Keratinocyte (primary cell): ENCODE results near the gene DCLK2. TPM values are rescaled to one million over a fixed set of nuclear protein-coding genes. Genes with fewer than 3 reads are reported as not detected.

Experiments
- DNase-seq: peaks from one replicate; pipeline ENCODE4 v3.0.0-alpha.2; 2011; ENCODE audit warnings: low read depth, missing footprints, low spot score
- FAIRE-seq: peaks from 2 replicates; lab custom pipeline; 2011; peaks lifted over from hg19 to GRCh38; lab: Jason Lieb, UNC
- H2AFZ ChIP-seq: 2 replicates; pipeline ENCODE4 v1.6.0; 2012; ENCODE audit warnings: low read length, control low read depth, inconsistent platforms; ENCODE audit not compliant: control insufficient read depth
- H3K27ac ChIP-seq: 2 replicates; pipeline ENCODE4 v1.5.1; 2011; ENCODE audit warnings: low read length; ENCODE audit not compliant: control insufficient read depth, insufficient read depth
- H3K27me3 ChIP-seq: 3 replicates; pipeline ENCODE4 v1.6.0; 2011; ENCODE audit warnings: low read length; ENCODE audit not compliant: control insufficient read depth, insufficient read depth; ENCODE audit errors: extremely low read depth
- H3K36me3 ChIP-seq, 2 experiments: 2 replicates in 1 of 2; 3 replicates in 1 of 2; pipeline ENCODE4 v1.5.1; 2011; ENCODE audit warnings: low read length in 2 of 2, mild to moderate bottlenecking in 1 of 2; ENCODE audit not compliant: control insufficient read depth in 2 of 2, insufficient read depth in 2 of 2; ENCODE audit errors: extremely low read depth in 1 of 2
- H3K4me1 ChIP-seq: 3 replicates; pipeline ENCODE4 v1.5.1; 2011; ENCODE audit warnings: low read length; ENCODE audit not compliant: control insufficient read depth, insufficient read depth; ENCODE audit errors: extremely low read depth
- H3K4me2 ChIP-seq: 3 replicates; pipeline ENCODE4 v1.6.0; 2011; ENCODE audit warnings: low read depth, low read length; ENCODE audit not compliant: control insufficient read depth, insufficient read depth; ENCODE audit errors: extremely low read depth
- H3K4me3 ChIP-seq, 3 experiments: fragments of 200-600 bp in 1 of 3; sonication (generic) in 1 of 3; 2 replicates in 2 of 3; 3 replicates in 1 of 3; pipeline ENCODE4 v1.5.1; 2011 to 2016; ENCODE audit warnings: low read length in 3 of 3, mild to moderate bottlenecking in 3 of 3, control low read depth in 2 of 3, inconsistent platforms in 1 of 3, low read depth in 1 of 3, mixed read lengths in 1 of 3, mixed run types in 1 of 3, moderate library complexity in 1 of 3; ENCODE audit not compliant: control insufficient read depth in 2 of 3, insufficient read depth in 2 of 3; ENCODE audit errors: extremely low read depth in 1 of 3
- H3K79me2 ChIP-seq: 2 replicates; pipeline ENCODE4 v1.6.0; 2012; ENCODE audit warnings: low read length; ENCODE audit not compliant: control insufficient read depth, insufficient read depth
- H3K9ac ChIP-seq: 3 replicates; pipeline ENCODE4 v1.6.0; 2011; ENCODE audit warnings: low read length; ENCODE audit not compliant: control insufficient read depth, insufficient read depth; ENCODE audit errors: extremely low read depth
- H3K9me1 ChIP-seq: 3 replicates; pipeline ENCODE4 v1.6.0; 2011; ENCODE audit warnings: low read length; ENCODE audit not compliant: control insufficient read depth, insufficient read depth; ENCODE audit errors: extremely low read depth
- H3K9me3 ChIP-seq: 2 replicates; pipeline ENCODE4 v1.5.1; 2012; ENCODE audit warnings: low read depth, low read length; ENCODE audit not compliant: control insufficient read depth
- H4K20me1 ChIP-seq: 3 replicates; pipeline ENCODE4 v1.6.0; 2011; ENCODE audit warnings: low read length; ENCODE audit not compliant: control insufficient read depth, insufficient read depth; ENCODE audit errors: extremely low read depth
- EZH2 ChIP-seq: IDR thresholded peaks from one replicate; pipeline ENCODE4 v1.6.1; 2012; ENCODE audit warnings: inconsistent platforms, mild to moderate bottlenecking, low read length, moderate library complexity
- dilution Hi-C: fragments of 300-500 bp; cut with MboI; formaldehyde crosslinking; loops from one replicate; pipeline ENCODE4 v1.7.0; 2020; ENCODE audit warnings: low sequenced_read_pairs; ENCODE audit not compliant: extremely low pct_ligation_motif_present
- polyA plus RNA-seq, 5 experiments: library from polyadenylated mRNA; depleted of rRNA in 3 of 5; stranded (reverse) in 3 of 5; stranded (forward) in 1 of 5; unstranded in 1 of 5; fragments of >200 nt; gene quantifications; 1 replicate in 1 of 5; 2 replicates in 3 of 5; 3 replicates in 1 of 5; pipeline versions ENCODE4 v1.2.1 to v1.2.3, GENCODE V29; 2011 to 2012; ENCODE audit warnings: missing spikeins in 2 of 5, low read depth in 1 of 5, low replicate concordance in 1 of 5
- TF ChIP-seq, protein P1 (sequence below), 3 experiments: IDR thresholded peaks in 1 of 3; conservative IDR thresholded peaks in 1 of 3; optimal IDR thresholded peaks in 1 of 3; 2 replicates in 2 of 3; 3 replicates in 1 of 3; pipeline versions ENCODE3 to v1.5.1; 2011; ENCODE audit warnings: low read length in 3 of 3, mild to moderate bottlenecking in 3 of 3, moderate library complexity in 2 of 3, control low read depth in 1 of 3, inconsistent platforms in 1 of 3; ENCODE audit not compliant: insufficient read depth in 2 of 3; ENCODE audit errors: extremely low read depth in 1 of 3

Gene DCLK2
- polyA plus RNA-seq, 1 donor (not counting 4 experiments of a cell fraction or from before 2014, with no cell fraction given), result 0.07 TPM

DNA sequence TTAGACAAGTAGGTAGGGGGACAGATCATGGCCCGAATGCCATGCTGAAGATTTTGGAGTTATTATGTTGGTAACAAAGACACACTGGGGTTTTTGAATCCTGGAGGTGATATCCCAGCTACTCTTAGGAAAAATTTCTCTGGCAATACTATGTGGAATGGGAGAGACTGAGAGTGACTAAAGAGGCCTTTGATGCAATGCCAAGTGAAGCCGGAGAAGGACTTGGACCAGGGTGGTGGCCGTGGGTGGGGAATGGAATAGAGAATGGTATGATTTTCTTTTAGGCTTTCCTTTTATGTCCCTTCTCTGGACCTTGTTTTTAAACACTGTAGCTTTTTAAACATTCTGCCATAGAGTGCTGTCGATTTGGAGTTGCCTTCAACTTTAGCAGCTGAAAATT is 141.6 kb downstream of the DCLK2 start:
- no peaks in the 10 kb centered on the region for H3K79me2 ChIP-seq
- TF ChIP-seq EZH2, result no peak
- TF ChIP-seq, protein P1, sequence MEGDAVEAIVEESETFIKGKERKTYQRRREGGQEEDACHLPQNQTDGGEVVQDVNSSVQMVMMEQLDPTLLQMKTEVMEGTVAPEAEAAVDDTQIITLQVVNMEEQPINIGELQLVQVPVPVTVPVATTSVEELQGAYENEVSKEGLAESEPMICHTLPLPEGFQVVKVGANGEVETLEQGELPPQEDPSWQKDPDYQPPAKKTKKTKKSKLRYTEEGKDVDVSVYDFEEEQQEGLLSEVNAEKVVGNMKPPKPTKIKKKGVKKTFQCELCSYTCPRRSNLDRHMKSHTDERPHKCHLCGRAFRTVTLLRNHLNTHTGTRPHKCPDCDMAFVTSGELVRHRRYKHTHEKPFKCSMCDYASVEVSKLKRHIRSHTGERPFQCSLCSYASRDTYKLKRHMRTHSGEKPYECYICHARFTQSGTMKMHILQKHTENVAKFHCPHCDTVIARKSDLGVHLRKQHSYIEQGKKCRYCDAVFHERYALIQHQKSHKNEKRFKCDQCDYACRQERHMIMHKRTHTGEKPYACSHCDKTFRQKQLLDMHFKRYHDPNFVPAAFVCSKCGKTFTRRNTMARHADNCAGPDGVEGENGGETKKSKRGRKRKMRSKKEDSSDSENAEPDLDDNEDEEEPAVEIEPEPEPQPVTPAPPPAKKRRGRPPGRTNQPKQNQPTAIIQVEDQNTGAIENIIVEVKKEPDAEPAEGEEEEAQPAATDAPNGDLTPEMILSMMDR (optimal IDR thresholded peaks at IDR 0.05 in 1 of 3, IDR thresholded peaks at IDR 0.05 in 1 of 3, conservative IDR thresholded peaks at IDR 0.05 in 1 of 3; ENCODE audit: extremely low read depth in 1 of 3, insufficient read depth in 2 of 3, low read length in 3 of 3), result no peak
- no peaks in the 10 kb centered on the region for H3K9me3 ChIP-seq
- H3K27me3 ChIP-seq, result no peaks in the 10 kb centered on the region
- no peak overlapping the region for H3K4me3 ChIP-seq
- no peaks in the 10 kb centered on the region for H3K36me3 ChIP-seq
- DNase-seq (no peak), FAIRE-seq (no peak)
- no peak overlapping the region for H2AFZ ChIP-seq
- no peak overlapping the region for H3K9ac ChIP-seq
- H3K4me2 ChIP-seq, result no peak overlapping the region
- no peaks in the 10 kb centered on the region for H3K9me1 ChIP-seq
- dilution Hi-C loops, result loop anchor here (25.0 kb wide), 1 partner anchor 208 kb away; no protein-coding TSS in a partner anchor
- peaks cover 8% of the 10 kb centered on the region for H3K4me1 ChIP-seq
- H3K27ac ChIP-seq, result no peak overlapping the region
- no peaks in the 10 kb centered on the region for H4K20me1 ChIP-seq

DNA sequence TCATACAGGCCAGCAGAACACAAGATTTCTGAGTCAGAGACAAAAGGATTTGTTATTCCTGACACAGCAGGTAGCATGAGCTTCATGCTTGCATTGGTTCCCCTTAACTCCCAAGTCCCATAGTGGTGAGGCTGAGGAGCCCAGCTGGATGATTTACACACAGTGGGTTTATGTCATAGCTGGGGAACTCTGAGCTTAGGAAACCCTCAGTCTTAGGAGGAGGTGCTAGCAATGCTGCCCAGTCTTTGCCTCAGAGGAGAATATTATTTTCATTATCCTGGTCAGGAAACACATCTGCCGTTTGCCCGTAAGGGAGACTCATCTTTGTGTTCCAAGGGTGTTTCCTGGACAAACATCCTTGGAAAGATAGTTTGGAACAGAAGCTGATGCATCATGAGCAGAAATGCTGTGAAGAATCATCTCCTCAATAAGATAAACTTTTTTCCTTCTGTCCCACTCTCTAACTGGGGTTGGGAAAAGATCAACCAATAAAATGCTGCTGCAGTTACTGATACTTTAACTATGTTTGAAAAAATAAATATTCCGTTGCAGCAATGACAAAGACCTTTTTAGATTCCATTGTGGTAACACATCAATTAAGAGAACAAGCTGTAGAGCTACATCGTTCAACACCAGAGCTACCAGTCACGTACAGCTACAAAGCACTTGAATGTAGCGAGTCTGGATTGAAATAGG is 146.8 kb downstream of the DCLK2 start:
- Histone ChIP-seq H3K4me1 (peaks cover 7% of the 10 kb centered on the region), H3K4me2 (no peak overlapping the region), H3K27ac (no peak overlapping the region), H3K79me2 (no peaks in the 10 kb centered on the region), H3K9me1 (no peaks in the 10 kb centered on the region), H4K20me1 (no peaks in the 10 kb centered on the region), H3K9ac (no peak overlapping the region), H3K9me3 (no peaks in the 10 kb centered on the region), H2AFZ (no peak overlapping the region), H3K36me3 (no peaks in the 10 kb centered on the region), H3K4me3 (no peak overlapping the region), H3K27me3 (no peaks in the 10 kb centered on the region)
- dilution Hi-C loops, result loop anchor here (25.0 kb wide), 1 partner anchor 213 kb away; no protein-coding TSS in a partner anchor
- DNase-seq (no peak), FAIRE-seq (peak; percentile 69)
- TF ChIP-seq, protein P1 (optimal IDR thresholded peaks at IDR 0.05 in 1 of 3, IDR thresholded peaks at IDR 0.05 in 1 of 3, conservative IDR thresholded peaks at IDR 0.05 in 1 of 3; ENCODE audit: extremely low read depth in 1 of 3, insufficient read depth in 2 of 3, low read length in 3 of 3), result no peak
- no peak for TF ChIP-seq EZH2
